Activated CD8-positive, alpha-beta T cell treated with anti-CD3 and anti-CD28 coated beads for 36 hours (primary cell): ENCODE results near the gene OBSCN. TPM values are rescaled to one million over a fixed set of nuclear protein-coding genes. Genes with fewer than 3 reads are reported as not detected.

Source experiments
- ATAC-seq: fragments of 200-7000 bp; cut with Tn5 transposase; one replicate; pipeline ENCODE4 v1.10.0; 2021; ENCODE audit warnings: mild to moderate bottlenecking, moderate library complexity
- CTCF ChIA-PET: fragments of 350-600 bp; sonication (Branson Sonifier 250); formaldehyde crosslinking; loops from one replicate; lab custom pipeline; 2021; ENCODE audit warnings: antibody characterized with exemption; lab: Charles Lee
- POLR2A ChIA-PET: fragments of 350-600 bp; sonication (Branson Sonifier 250); formaldehyde crosslinking; loops from one replicate; lab custom pipeline; 2021; ENCODE audit warnings: antibody characterized with exemption; lab: Charles Lee
- DNase-seq: peaks from one replicate; pipeline ENCODE4 v3.0.0-alpha.2; 2020
- H3K27ac Mint-ChIP-seq: one replicate; pipeline ENCODE4 v1.8.0; 2021; ENCODE audit warnings: mild to moderate bottlenecking, mixed read lengths
- H3K27me3 Mint-ChIP-seq: one replicate; pipeline ENCODE4 v1.8.0; 2021; ENCODE audit warnings: mixed read lengths
- H3K36me3 Mint-ChIP-seq: one replicate; pipeline ENCODE4 v1.8.0; 2021; ENCODE audit warnings: low read depth, mixed read lengths
- H3K4me1 Mint-ChIP-seq: one replicate; pipeline ENCODE4 v1.8.0; 2021; ENCODE audit warnings: low read depth, mixed read lengths
- H3K4me3 Mint-ChIP-seq: one replicate; pipeline ENCODE4 v1.8.0; 2021; ENCODE audit warnings: mild to moderate bottlenecking, moderate library complexity, mixed read lengths
- H3K9me3 Mint-ChIP-seq: one replicate; pipeline ENCODE4 v1.8.0; 2021; ENCODE audit warnings: mixed read lengths
- intact Hi-C: fragments of 100-400 bp; cut with micrococcal nuclease; formaldehyde crosslinking; loops from one replicate; pipeline ENCODE4 v1.10.0; 2022
- total RNA-seq, 2 experiments: library from RNA; stranded (reverse); gene quantifications; one replicate each; pipeline ENCODE4 v1.2.3, GENCODE V29; 2021
- TF ChIP-seq, protein P1 (sequence below): fragments of 200-600 bp; IDR thresholded peaks from one replicate; pipeline ENCODE4 v1.8.0; 2022; ENCODE audit warnings: antibody characterized with exemption, mild to moderate bottlenecking

OBSCN gene
- total RNA-seq, 2 experiments from 2014 or later, result 21.6 to 23.7 TPM

DNA sequence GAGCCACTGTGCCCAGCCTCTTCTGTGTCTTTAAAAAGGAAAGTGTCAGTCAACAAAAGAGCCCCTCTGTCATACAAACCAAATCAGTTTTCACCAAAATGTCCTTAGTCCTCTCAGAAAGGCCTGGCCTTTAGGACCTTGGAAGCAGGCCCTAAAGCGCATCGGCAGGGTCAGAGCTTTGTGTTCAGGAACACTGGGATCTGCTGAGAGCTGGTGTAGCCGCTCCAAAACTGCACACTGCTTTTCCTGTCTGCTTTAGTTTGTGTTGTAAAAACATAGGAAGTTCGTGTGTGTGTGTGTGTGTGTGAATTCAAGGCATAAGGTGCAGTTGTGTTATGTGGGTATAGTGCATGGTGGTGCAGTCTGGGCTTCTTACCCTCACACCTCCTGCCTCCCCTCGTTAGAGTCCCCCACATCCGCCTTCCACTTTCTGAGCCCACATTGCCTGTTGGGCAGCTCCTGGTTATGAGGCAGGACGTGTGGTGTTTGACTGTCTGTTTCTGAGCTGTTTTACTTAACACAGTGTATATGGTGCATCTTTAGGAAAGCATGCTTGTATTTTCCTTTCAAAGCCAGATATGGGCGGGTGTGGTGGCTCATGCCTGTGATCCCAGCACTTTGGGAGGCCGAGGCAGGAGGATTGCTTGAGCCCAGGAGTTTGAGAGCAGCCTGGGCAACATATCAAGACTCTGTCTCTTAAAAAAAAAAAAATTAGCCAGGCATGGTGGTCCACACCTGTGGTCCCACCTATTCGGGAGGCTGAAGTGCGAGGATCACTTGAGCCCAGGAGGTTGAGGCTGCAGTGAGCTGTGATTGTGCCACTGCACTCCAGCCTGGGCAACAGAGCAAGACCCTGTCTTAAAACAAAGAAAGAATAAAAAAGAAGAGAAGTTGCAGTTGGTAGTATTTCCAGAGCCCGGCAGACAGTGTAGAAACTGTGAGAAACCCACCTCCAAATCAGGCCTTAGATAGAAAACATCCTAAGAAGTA lies 29.8 kb upstream of the OBSCN start:
- Mint-ChIP-seq H3K27ac (no peak overlapping the region), H3K4me3 (no peak overlapping the region), H3K9me3 (no peaks in the 10 kb centered on the region), H3K27me3 (no peaks in the 10 kb centered on the region), H3K36me3 (no peaks in the 10 kb centered on the region), H3K4me1 (no peaks in the 10 kb centered on the region)
- ATAC-seq, result no peak
- TF ChIP-seq, protein P1, sequence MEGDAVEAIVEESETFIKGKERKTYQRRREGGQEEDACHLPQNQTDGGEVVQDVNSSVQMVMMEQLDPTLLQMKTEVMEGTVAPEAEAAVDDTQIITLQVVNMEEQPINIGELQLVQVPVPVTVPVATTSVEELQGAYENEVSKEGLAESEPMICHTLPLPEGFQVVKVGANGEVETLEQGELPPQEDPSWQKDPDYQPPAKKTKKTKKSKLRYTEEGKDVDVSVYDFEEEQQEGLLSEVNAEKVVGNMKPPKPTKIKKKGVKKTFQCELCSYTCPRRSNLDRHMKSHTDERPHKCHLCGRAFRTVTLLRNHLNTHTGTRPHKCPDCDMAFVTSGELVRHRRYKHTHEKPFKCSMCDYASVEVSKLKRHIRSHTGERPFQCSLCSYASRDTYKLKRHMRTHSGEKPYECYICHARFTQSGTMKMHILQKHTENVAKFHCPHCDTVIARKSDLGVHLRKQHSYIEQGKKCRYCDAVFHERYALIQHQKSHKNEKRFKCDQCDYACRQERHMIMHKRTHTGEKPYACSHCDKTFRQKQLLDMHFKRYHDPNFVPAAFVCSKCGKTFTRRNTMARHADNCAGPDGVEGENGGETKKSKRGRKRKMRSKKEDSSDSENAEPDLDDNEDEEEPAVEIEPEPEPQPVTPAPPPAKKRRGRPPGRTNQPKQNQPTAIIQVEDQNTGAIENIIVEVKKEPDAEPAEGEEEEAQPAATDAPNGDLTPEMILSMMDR, result no peak
- POLR2A ChIA-PET, result interaction anchor here (1.2 to 2.1 kb wide), 2 partner anchors 10 to 11 kb away, joined by 4 to 6 read pairs; no protein-coding TSS in a partner anchor
- DNase-seq, result no peak
- intact Hi-C loops, result no loop called here
- CTCF ChIA-PET, result interaction anchor here (1.2 to 6.2 kb wide), 3 partner anchors 11 to 179 kb away, joined by 3 to 28 read pairs (median 4); partner anchors contain the start of gene IBA57

DNA sequence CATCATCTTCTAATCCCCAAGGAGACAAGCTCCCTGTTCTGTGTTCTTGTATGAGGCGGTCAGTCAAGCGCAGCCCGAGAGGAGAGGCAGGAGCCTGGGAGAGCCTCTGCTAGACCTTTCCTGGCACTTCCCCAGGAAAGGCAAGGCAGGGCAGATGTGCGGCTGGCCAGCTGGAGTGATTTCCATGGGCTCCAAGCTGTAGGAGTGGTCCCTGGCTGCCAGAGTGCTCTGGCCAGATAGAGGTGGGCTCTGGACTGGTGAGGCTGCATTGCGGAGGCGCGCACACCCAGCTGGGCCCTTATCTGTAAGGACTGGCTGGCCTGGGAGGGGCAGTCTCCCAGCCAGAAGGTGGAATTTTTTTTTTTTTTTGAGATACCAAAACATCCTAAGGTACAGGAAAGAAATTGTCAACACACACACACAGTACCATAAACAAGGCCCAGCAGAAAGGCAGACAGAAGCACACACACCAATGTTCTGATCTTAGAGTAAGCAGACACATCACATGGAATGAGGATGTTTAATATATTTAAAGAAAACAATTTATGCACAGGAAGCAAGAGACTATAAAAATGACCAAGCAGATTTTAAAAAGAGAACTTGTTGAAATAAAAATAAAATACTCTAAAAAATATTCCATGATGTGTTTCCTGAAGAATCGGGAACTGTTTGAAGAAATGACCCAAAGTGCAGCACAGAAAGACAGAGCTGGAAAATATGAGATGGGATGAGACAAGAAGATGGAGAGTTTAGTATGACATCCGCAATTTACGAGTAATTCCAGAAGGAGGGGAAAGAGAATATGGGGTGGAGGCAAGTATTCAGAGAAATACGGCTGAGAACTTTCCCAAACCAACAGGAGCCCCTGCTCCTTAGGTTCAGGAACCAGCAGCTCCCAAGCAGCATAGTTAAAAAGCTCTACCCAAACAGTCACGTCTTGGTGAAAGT lies 28.8 kb upstream of the OBSCN start:
- no peaks in the 10 kb centered on the region for H3K27me3 Mint-ChIP-seq
- H3K36me3 Mint-ChIP-seq, result no peaks in the 10 kb centered on the region
- no peaks in the 10 kb centered on the region for H3K9me3 Mint-ChIP-seq
- H3K4me1 Mint-ChIP-seq, result no peaks in the 10 kb centered on the region
- ATAC-seq (no peak), DNase-seq (no peak)
- POLR2A ChIA-PET, result interaction anchor here (0.5 to 2.1 kb wide), 3 partner anchors 11 to 278 kb away, joined by 3 to 6 read pairs (median 4); no protein-coding TSS in a partner anchor
- intact Hi-C loops, result no loop called here
- CTCF ChIA-PET, result interaction anchor here (1.0 to 6.2 kb wide), 4 partner anchors 11 to 322 kb away, joined by 3 to 28 read pairs (median 4); partner anchors contain the start of gene IBA57
- no peak overlapping the region for H3K4me3 Mint-ChIP-seq
- H3K27ac Mint-ChIP-seq, result no peak overlapping the region
- TF ChIP-seq, protein P1, result no peak

DNA sequence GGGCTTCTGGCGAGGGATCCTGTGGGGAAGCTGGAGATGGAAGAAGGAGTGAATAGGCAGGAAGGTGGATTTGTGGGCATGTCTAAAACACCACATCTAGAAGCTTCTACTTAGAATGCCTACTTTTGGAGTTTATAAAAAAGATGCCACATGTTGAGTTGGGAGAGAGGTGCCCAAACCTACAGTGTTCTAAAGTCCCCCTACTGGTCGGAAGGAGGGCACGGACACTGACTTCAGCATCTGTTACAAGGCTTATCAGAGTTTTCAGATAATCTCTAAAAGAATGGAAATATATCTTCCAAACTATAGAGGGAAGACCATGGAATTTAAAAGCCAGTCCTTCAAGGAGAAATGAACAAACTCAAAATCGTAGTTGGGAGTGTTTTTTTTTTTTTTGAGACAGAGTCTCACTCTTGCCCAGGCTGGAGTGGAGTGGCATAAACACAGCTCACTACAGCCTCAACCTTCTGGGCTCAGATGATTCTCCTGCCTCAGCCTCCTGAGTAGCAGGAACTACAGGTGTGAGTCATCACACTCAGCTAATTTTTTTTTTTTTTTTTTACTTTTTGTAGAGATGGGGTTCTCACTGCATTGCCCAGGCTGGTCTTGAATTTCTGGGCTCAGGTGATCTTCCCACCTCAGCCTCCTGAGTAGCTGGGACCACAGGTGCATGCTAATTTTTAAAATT lies 27.4 kb upstream of the OBSCN start:
- H3K4me1 Mint-ChIP-seq, result peaks cover 2% of the 10 kb centered on the region
- intact Hi-C loops, result no loop called here
- TF ChIP-seq, protein P1, result peak; percentile 24
- H3K4me3 Mint-ChIP-seq, result no peak overlapping the region
- H3K27me3 Mint-ChIP-seq, result no peaks in the 10 kb centered on the region
- ChIA-PET CTCF (interaction anchor here (1.0 to 6.2 kb wide), 5 partner anchors 9 to 321 kb away, joined by 3 to 28 read pairs (median 4); partner anchors contain the start of gene IBA57), POLR2A (interaction anchor here (0.9 kb wide), 1 partner anchor 26 kb away, joined by 4 read pairs; no protein-coding TSS in a partner anchor)
- ATAC-seq (peak; percentile 47), DNase-seq (no peak)
- H3K36me3 Mint-ChIP-seq, result no peaks in the 10 kb centered on the region
- H3K9me3 Mint-ChIP-seq, result no peaks in the 10 kb centered on the region
- H3K27ac Mint-ChIP-seq, result no peak overlapping the region

DNA sequence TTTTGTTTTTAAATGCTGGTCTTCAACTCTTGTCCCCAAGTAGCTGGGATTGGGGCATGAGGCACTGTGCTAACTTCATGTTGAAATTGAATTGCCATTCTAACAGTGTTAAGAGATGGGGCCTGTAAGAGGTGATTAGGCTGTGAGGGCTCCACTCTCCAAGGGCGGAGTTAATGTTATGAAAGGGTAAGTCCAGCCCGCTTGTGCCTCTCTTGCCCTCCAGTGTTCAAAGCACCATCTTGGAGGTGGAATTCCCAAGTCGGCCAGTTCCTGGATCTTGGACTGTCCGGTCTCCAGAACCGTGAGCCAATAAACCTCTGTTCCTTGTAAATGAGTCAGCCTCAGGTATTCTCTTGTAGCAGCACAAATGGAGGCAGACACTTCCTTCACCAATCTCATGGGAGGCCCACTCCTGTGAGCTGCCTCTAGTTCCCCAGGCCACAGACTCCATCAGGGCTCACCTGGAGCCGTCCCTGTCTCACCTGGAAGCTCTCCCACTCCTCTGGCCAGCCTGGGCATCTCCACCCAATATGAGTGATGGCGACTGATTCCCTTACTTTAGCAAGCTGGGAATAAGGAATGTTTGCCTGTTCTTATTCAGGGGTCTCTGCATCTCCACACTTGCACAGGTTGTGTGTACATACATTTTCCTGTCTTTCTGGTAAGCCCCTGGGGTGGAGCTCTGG lies 26.7 kb upstream of the OBSCN start:
- Mint-ChIP-seq H3K4me1 (peaks cover 9% of the 10 kb centered on the region), H3K4me3 (no peak overlapping the region), H3K9me3 (no peaks in the 10 kb centered on the region), H3K27ac (no peak overlapping the region), H3K36me3 (no peaks in the 10 kb centered on the region), H3K27me3 (no peaks in the 10 kb centered on the region)
- CTCF ChIA-PET, result interaction anchor here (1.9 to 6.2 kb wide), 2 partner anchors 15 to 50 kb away, joined by 6 to 28 read pairs; partner anchors contain the start of gene IBA57
- intact Hi-C loops, result no loop called here
- TF ChIP-seq, protein P1, result no peak
- DNase-seq, result no peak
- ATAC-seq, result no peak
- POLR2A ChIA-PET, result interaction anchor here (0.9 kb wide), 1 partner anchor 25 kb away, joined by 4 read pairs; no protein-coding TSS in a partner anchor
